Erythroblast (primary cell): Measurements from ENCODE around the gene TSEN2.

Source experiments
- GATA1 ChIP-seq: IDR thresholded peaks from 2 replicates; pipeline ENCODE4 v1.6.1; 2011; ENCODE audit warnings: low read depth, mild to moderate bottlenecking, control low read depth, low read length, moderate library complexity
- POLR2A ChIP-seq: IDR thresholded peaks from 2 replicates; pipeline ENCODE4 v1.6.1; 2011; ENCODE audit warnings: mild to moderate bottlenecking, low read length

GRCh38 chr3:12544652-12545472 is 60.6 kb downstream of the TSEN2 start:
- no peak for TF ChIP-seq POLR2A
- TF ChIP-seq GATA1, result no peak
